Activated T-cell treated with anti-CD3 and anti-CD28 coated beads for 1 hour (primary cell): ENCODE measurements around the gene PPP4R1.
"Not testable (repeated sequence)": the region's sequence is repeated elsewhere in the genome, so short reads cannot be mapped to it uniquely, and the experiment has no call there.

ENCODE experiments used
- DNase-seq: peaks from one replicate; pipeline ENCODE4 v3.0.0-alpha.2; 2020; ENCODE audit warnings: low read depth

PPP4R1 gene

DNA sequence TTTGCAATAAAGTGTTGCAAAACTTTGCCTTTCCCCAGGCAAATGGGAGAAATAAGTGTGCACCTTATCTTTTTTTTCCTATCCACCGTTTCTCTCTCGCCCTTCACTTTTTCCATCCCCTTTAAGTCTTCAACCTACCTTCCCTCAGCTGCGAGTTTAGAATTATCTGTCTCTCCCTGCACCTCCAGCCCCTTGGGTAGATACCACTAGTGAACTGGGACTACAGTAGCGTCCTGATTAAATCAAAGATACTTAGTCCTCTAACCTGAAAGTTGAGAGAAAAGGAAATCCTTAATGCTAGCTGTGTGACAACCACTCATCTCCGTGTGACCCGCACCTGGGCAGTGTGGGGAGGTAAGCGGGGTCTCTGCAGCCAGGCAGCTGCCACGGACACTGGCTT lies 16.1 kb upstream of the PPP4R1 start:
- DNase-seq = no peak

- no peak for DNase-seq
These were observed 15.3 kb upstream of the PPP4R1 start for GRCh38 chr18:9629709-9630108.

DNA sequence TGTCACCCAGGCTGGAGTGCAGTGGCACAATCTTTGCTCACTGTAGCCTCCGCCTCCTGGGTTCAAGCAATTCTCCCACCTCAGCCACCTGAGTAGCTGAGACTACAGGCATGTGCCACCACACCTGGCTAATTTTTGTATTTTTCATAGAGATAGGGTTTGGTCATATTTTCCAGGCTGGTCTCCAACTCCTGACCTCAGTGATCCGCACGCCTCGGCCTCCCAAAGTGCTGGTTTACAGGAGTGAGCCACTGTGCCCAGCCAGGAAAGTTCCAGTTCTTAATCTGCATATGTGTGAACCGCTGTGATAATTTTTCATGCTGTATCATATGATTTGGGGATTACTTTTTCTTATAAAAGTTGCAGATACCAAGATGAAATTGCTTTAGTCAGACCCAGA lies 14.6 kb upstream of the PPP4R1 start:
- no peak for DNase-seq

- no peak for DNase-seq
These were observed 13.3 kb upstream of the PPP4R1 start for GRCh38 chr18:9627642-9628041.

GRCh38 chr18:9619990-9620389 lies 5.6 kb upstream of the PPP4R1 start:
- no peak for DNase-seq

- DNase-seq = no peak
These were observed 5.2 kb upstream of the PPP4R1 start for GRCh38 chr18:9619545-9619944.

GRCh38 chr18:9619056-9619455 lies 4.7 kb upstream of the PPP4R1 start:
- DNase-seq = no peak

- no peak for DNase-seq
These were observed 2.7 kb upstream of the PPP4R1 start for GRCh38 chr18:9617006-9617542.

GRCh38 chr18:9616049-9616448 lies 1.7 kb upstream of the PPP4R1 start:
- DNase-seq = no peak

- DNase-seq = no peak
These were observed 980 bp upstream of the PPP4R1 start for GRCh38 chr18:9615280-9615797.

DNA sequence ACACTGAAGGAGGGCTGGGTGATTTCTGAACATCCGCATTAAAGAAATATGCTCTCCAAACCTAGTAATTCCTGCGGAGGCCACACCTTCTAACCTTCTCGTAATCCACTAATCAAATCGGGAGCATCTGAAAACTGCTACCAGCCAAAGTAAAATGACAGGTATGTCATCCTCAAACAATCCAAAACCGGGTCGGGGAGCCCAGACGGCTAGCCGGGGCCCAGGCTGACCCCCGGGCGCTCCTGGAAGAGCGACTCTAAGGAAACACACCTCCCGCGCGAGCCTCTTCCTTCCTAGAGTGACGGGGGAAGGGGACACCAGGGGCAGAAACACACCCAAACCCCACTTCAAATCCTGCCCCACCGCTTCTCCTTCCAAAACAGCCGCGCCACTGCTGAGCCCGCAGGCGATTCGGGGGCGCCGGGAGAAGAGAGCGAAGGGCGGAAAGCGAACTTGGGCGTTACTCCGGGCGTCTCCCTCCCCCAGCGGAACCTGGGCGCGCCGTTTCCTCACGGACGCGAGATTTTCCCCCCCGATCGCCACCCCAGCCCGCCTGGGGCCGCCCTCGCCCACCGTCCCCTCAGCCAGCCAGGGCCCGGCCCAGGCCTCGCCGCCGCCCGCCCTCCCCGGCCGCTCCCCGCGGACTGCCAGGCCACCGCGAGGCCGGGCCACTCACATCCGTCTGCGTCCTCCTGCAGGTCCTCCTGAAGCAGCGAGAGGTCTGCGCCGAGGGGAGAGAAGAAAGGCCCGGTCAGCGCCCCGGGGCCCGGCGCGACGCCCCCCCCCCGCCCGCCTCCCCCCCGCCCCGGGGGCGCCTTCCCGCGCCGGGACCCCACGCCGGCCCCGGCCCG lies 584 bp downstream of the PPP4R1 start:
- peak; percentile 18 for DNase-seq

GRCh38 chr18:9612977-9613376 lies 1.4 kb downstream of the PPP4R1 start:
- no peak for DNase-seq

DNA sequence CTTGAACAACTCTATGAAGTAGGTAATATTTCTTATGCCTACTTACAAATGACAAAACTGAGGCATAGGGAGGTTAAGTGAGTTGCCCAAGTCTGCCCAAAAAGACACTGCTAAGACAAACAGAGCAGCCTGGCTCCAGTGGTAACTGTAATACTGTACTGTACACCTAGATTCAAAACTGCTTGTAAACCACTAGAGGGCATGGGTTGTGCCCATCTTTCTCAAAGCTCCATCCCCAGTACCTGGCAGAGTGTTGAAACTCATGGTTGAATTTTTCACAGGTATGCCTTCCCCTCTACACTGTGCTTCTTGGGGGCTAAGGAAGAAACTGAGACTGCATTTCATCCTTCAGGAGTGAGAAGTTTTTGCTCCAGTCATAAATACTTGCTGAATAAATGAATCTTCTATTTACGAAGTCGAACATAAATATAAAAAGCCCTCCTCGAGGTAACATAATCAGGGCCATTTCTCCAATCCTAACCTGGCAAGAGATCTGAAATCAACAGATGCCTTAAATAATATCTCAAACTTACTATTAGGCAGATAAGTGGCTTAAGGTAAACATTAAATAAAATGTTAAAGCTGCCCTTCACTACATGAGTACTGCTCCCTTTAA lies 2.0 kb downstream of the PPP4R1 start:
- DNase-seq = peak; percentile 6

DNA sequence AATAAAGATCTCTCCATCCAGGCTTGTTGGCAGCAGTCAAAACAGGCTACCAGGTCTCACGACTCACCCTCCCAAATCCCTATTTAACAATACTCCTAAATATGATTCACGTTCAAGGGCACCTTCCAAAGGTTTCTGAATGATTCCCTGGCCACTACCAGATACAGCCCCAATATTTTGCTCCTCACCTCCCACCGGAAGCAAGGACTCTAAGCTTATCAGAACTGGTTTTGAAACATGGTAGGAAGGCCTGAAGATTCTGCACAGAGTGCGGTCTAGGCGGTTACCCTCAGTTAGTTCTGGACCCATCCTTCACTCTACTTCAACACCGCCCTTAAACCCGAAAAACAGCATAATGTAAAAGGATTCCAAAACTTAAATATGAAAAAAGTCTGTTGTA lies 5.2 kb downstream of the PPP4R1 start:
- DNase-seq = no peak

- no peak for DNase-seq
These were observed 5.6 kb downstream of the PPP4R1 start for GRCh38 chr18:9608728-9609127.

DNA sequence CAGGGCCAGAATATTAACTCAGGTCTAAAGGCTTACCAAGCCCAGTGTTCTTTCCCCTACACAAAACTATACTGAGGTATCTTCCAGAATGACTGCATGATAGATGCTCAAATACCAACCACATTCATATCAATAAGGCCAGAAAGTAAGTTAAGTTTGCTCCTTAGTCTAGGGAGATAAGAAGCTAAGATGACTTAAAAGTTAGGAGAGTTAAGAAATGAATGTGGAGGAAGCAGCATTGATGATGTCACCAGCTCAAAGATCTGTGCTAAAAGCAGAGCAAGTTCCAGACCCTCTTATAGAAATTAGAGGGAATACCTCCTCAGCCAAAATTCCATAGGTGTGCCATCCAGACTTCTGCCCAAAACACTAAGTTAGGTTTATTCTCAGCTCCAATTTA lies 6.1 kb downstream of the PPP4R1 start:
- no peak for DNase-seq

DNA sequence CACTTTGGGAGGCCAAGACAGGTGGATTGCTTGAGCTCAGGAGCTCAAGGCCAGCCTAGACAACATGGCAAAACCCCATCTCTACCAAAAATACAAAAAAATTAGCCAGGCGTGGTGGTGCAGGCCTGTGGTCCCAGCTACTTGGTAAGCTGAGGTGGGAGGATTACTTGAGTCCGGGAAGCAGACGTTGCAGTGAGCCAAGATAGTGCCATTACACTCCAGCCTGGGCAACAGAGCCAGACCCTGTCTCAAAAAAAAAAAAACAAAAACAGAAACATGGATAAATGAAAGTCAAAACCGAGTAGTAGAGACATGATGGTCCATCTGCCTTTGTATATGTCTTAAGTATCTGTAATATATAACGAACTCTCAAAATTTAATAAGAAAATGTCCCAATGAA lies 7.2 kb downstream of the PPP4R1 start:
- not testable (repeated sequence) for DNase-seq

DNA sequence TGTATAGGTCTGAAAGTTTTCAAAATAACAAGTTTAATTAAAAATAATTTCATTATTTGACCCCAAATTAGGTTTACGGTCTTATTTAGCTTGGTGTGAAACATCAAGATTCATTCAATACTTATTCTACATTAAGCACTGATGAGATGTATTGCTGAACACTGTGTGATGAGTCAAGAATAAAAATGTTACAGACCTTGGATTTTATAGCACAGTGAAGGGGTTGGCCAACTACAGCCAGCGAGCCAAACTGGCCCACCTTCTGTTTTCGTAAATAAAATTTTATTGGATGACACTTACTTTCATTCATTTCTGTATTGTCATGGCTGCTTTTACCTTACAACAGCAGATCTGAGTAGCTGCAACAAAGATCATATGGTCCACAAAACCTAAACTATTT lies 8.3 kb downstream of the PPP4R1 start:
- DNase-seq = no peak

DNA sequence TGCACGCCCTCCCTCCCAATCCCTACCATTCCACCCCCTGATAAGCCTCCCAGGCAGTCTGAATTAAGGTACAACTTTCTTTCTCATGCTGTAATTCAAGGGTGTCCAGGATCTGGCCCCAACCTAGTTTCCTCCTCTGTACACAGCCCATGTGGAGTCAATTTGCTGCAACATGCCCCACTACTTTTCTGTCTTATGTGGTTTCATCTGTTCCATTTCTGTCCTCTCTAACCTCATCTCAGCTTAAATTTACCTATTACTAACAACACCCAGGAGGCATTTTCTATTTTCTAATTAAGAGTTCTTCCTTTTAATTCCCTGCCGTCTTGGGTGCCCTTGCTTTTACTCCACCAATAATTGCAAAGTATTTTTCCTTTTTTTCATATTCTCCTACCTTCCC lies 10.0 kb downstream of the PPP4R1 start:
- DNase-seq = no peak

GRCh38 chr18:9599328-9599727 lies 15.0 kb downstream of the PPP4R1 start:
- DNase-seq = no peak

DNA sequence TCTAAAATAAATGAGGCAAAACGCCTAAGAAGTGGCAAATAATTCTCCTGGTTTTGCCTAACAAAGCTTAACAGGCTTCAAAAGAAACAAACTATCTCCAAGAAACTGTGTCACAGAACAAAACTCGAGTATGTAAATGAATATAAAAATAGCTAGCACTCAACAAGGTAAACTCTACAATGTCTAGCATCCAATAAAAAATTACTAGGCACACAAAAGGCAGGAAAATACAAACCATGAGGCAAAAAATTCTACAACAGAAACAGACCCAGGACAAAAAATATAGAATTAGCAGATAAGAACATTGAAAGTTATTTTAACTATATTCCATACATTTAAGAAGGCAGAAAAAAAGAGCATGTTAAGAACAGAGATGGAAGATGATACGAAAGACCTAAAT lies 16.8 kb downstream of the PPP4R1 start:
- DNase-seq = no peak

- no peak for DNase-seq
These were observed 17.4 kb downstream of the PPP4R1 start for GRCh38 chr18:9596843-9597526.

- no peak for DNase-seq
These were observed 18.1 kb downstream of the PPP4R1 start for GRCh38 chr18:9596226-9596625.
